ENCODE results near the gene CDIPT. TPM values are rescaled to one million over a fixed set of nuclear protein-coding genes. Genes with fewer than 3 reads are reported as not detected.

The CDIPT gene
- total and polyA plus RNA-seq, 2 of the 4 experiments (the other 2 are of a cell fraction): 47.1 to 100 TPM

DNA sequence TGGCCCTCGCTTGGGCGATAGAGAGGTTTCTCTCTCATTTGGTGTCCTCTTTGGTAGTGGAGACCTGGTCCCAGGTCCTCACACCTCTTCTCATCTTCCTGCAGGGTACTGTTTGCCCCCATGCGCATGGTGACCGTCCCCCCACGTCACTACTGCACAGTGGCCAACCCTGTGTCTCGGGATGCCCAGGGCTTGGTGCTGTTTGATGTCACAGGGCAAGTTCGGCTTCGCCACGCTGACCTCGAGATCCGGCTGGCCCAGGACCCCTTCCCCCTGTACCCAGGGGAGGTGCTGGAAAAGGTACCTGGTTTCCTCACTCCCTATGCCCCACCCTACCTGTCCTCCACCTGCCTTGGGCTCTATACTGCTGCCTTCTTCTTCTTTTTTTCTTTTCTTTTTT lies 32.3 kb downstream of the CDIPT start:
- CTCF ChIA-PET: no interaction called here
- no peak for DNase-seq
- Histone ChIP-seq H3K9ac (ENCODE audit: low read depth, low read length) (no peak overlapping the region), H3K4ac (ENCODE audit: low read depth, low read length) (no peak overlapping the region), H3K79me1 (ENCODE audit: low read depth in 1 of 2, low read length in 2 of 2) (peaks cover 38 to 80% of the 10 kb centered on the region in 2 experiments), H3K4me2 (ENCODE audit: low read depth, low read length) (no peak overlapping the region), H3K14ac (replicated peaks; ENCODE audit: low read depth, low read length) (no peak overlapping the region), H2BK15ac (ENCODE audit: low read depth, low read length) (no peak overlapping the region), H3K4me3 (ENCODE audit: insufficient read depth, low read depth, low read length) (no peak overlapping the region), H3K23ac (ENCODE audit: low read depth, low read length) (no peak overlapping the region), H2AK9ac (replicated peaks; ENCODE audit: low read depth, low read length, poor library complexity) (no peak overlapping the region), H3K27ac (ENCODE audit: insufficient read depth, low read length) (no peak overlapping the region), H4K5ac (ENCODE audit: low read depth, low read length) (no peak overlapping the region), H4K8ac (ENCODE audit: low read depth in 2 of 2, low read length in 2 of 2) (no peak overlapping the region), H4K91ac (ENCODE audit: insufficient read depth, low read depth, low read length) (no peak overlapping the region), H3K27me3 (ENCODE audit: control insufficient read depth, insufficient read depth, low read length) (no peaks in the 10 kb centered on the region), H4K20me1 (ENCODE audit: insufficient read depth, low read length) (peaks cover 23% of the 10 kb centered on the region; the same call in 1 of the 2 replicates), H2BK20ac (ENCODE audit: low read depth, low read length) (no peak overlapping the region), H3K4me1 (ENCODE audit: control insufficient read depth, insufficient read depth, low read length) (peaks cover 14% of the 10 kb centered on the region), H3K56ac (ENCODE audit: extremely low read depth, insufficient read depth, low read length) (no peak overlapping the region), H2BK5ac (ENCODE audit: low read depth, low read length, poor library complexity, severe bottlenecking) (no peak overlapping the region), H3K18ac (ENCODE audit: low read depth, low read length) (no peak overlapping the region), H3K9me3 (ENCODE audit: control insufficient read depth, insufficient read depth, low read length) (no peaks in the 10 kb centered on the region), H2BK120ac (ENCODE audit: low read depth, low read length) (no peak overlapping the region), H3K9me1 (ENCODE audit: insufficient read depth, low read length) (peaks cover 23% of the 10 kb centered on the region), H2AFZ (replicated peaks; ENCODE audit: low read length, poor library complexity) (no peak overlapping the region), H3K36me3 (ENCODE audit: control insufficient read depth, insufficient read depth, low read length) (peaks cover 39% of the 10 kb centered on the region), H2AK5ac (ENCODE audit: low read depth, low read length) (no peak overlapping the region)
- intact Hi-C loops (cut with micrococcal nuclease) (no loop called here), dilution Hi-C loops (cut with HindIII; ENCODE audit: low sequenced_read_pairs, unreplicated experiment) (no loop called here), in situ Hi-C loops (cut with MboI; ENCODE audit: low sequenced_read_pairs) (no loop called here)
- BruUV-seq (replicated peaks): no TSS peak
- ATAC-seq (ENCODE audit: low read depth): no peak
- 85% methylated on average over 2 of the region's 11 CpGs; no CpG with 5 or more reads in 1 of the 2 experiments for WGBS, 2 experiments (ENCODE audit: extremely low coverage in 2 of 2, insufficient read length in 1 of 2)
- no peak for TF ChIP-seq RAD21 (IDR thresholded peaks at IDR 0.05; ENCODE audit: low read length)
- no peak for TF ChIP-seq POLR2A (IDR thresholded peaks at IDR 0.05; ENCODE audit: low read depth, low read length)
- no peak for TF ChIP-seq CEBPB (IDR thresholded peaks at IDR 0.05; ENCODE audit: low read depth, low read length)
- no peak for TF ChIP-seq MXI1 (IDR thresholded peaks at IDR 0.05; ENCODE audit: borderline replicate concordance, low read depth, low read length)
- TF ChIP-seq RFX5 (IDR thresholded peaks at IDR 0.05; ENCODE audit: low read depth, low read length): no peak
- TF ChIP-seq FOS (IDR thresholded peaks at IDR 0.05; ENCODE audit: low read depth, low read length): no peak
- no peak for TF ChIP-seq CHD1 (IDR thresholded peaks at IDR 0.05; ENCODE audit: low read depth, low read length)
- no peak for TF ChIP-seq BHLHE40 (IDR thresholded peaks at IDR 0.05; ENCODE audit: low read depth, low read length)
- TF ChIP-seq ELK1 (IDR thresholded peaks at IDR 0.05; ENCODE audit: borderline replicate concordance, low read depth, low read length): no peak
- POLR2A ChIA-PET (ENCODE audit: unreplicated experiment): no interaction called here

Measured in IMR-90 (cell line).